ENCODE results near the gene HELQ.
"Not testable (repeated sequence)": the region's sequence is repeated elsewhere in the genome, so short reads cannot be mapped to it uniquely, and the experiment has no call there.

DNA sequence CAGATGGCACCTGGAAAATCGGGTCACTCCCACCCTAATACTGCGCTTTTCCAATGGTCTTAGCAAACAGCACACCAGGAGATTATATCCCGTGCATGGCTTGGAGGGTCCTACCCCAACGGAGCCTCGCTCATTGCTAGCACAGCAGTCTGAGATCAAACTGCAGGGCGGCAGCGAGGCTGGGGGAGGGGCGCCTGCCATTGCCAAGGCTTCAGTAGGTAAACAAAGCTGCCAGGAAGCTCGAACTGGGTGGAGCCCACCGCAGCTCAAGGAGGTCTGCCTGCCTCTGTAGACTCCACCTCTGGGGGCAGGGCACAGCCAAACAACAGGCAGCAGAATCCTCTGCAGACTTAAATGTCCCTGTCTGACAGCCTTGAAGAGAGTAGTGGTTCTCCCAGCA lies 57.5 kb downstream of the HELQ start:
- TF ChIP-seq, protein P1, sequence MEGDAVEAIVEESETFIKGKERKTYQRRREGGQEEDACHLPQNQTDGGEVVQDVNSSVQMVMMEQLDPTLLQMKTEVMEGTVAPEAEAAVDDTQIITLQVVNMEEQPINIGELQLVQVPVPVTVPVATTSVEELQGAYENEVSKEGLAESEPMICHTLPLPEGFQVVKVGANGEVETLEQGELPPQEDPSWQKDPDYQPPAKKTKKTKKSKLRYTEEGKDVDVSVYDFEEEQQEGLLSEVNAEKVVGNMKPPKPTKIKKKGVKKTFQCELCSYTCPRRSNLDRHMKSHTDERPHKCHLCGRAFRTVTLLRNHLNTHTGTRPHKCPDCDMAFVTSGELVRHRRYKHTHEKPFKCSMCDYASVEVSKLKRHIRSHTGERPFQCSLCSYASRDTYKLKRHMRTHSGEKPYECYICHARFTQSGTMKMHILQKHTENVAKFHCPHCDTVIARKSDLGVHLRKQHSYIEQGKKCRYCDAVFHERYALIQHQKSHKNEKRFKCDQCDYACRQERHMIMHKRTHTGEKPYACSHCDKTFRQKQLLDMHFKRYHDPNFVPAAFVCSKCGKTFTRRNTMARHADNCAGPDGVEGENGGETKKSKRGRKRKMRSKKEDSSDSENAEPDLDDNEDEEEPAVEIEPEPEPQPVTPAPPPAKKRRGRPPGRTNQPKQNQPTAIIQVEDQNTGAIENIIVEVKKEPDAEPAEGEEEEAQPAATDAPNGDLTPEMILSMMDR (IDR thresholded peaks at IDR 0.05) = not testable (repeated sequence)
- TF ChIP-seq POLR2A (IDR thresholded peaks at IDR 0.05); EP300 (IDR thresholded peaks at IDR 0.05; ENCODE audit: low read depth); POLR2AphosphoS5 (IDR thresholded peaks at IDR 0.05): not testable (repeated sequence)
